GM10266 (cell line): ENCODE measurements around the gene SRPK1.

ENCODE experiments used
- DNase-seq: peaks from one replicate; pipeline ENCODE4 v3.0.0; 2012; ENCODE audit errors: extremely low spot score
- TF ChIP-seq, protein P1 (sequence below): IDR thresholded peaks from 2 replicates; pipeline ENCODE4 v1.5.1; 2012; ENCODE audit warnings: mild to moderate bottlenecking, low read depth; ENCODE audit not compliant: control insufficient read depth, insufficient read depth; ENCODE audit errors: missing control alignments

Gene SRPK1

DNA sequence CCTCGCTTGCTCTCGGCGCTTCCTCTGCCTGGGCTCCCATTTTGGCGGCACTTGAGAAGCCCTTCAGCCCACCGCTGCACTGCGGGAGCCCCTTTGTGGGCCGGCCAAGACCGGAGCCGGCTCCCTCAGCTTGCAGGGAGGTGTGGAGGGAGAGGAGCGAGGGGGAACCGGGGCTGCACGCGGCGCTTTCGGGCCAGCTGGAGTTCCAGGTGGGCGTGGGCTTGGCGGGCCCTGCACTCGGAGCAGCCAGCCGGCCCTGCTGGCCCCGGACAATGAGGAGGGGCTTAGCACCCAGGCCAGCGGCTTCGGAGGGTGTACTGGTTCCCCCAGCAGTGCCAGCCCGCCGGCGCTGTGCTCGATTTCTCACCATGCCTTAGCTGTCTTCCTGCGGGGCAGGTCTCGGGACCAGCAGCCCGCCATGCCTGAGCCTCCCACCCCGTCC is 10.2 kb upstream of the SRPK1 start:
- DNase-seq, result no peak
- TF ChIP-seq, protein P1, sequence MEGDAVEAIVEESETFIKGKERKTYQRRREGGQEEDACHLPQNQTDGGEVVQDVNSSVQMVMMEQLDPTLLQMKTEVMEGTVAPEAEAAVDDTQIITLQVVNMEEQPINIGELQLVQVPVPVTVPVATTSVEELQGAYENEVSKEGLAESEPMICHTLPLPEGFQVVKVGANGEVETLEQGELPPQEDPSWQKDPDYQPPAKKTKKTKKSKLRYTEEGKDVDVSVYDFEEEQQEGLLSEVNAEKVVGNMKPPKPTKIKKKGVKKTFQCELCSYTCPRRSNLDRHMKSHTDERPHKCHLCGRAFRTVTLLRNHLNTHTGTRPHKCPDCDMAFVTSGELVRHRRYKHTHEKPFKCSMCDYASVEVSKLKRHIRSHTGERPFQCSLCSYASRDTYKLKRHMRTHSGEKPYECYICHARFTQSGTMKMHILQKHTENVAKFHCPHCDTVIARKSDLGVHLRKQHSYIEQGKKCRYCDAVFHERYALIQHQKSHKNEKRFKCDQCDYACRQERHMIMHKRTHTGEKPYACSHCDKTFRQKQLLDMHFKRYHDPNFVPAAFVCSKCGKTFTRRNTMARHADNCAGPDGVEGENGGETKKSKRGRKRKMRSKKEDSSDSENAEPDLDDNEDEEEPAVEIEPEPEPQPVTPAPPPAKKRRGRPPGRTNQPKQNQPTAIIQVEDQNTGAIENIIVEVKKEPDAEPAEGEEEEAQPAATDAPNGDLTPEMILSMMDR, result no peak

DNA sequence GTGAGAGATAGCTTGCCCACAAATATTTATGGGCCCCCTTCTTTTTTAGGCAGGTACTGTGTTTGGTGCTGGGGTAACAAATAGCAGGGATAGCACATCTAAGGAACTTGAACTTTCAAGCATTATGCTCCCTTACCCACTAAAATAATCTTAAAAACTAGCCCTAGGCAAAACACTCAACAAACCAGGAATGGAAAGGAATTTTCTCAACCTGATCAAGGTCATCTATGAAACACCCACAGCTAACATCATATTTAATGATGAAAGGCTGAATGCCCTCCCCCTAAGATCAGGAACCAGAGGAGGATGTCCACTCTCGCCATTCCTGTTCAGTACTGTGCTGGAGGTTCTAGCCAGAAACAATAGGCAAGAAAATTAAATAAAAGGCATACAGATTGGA is 8.7 kb upstream of the SRPK1 start:
- TF ChIP-seq, protein P1, result no peak

DNA sequence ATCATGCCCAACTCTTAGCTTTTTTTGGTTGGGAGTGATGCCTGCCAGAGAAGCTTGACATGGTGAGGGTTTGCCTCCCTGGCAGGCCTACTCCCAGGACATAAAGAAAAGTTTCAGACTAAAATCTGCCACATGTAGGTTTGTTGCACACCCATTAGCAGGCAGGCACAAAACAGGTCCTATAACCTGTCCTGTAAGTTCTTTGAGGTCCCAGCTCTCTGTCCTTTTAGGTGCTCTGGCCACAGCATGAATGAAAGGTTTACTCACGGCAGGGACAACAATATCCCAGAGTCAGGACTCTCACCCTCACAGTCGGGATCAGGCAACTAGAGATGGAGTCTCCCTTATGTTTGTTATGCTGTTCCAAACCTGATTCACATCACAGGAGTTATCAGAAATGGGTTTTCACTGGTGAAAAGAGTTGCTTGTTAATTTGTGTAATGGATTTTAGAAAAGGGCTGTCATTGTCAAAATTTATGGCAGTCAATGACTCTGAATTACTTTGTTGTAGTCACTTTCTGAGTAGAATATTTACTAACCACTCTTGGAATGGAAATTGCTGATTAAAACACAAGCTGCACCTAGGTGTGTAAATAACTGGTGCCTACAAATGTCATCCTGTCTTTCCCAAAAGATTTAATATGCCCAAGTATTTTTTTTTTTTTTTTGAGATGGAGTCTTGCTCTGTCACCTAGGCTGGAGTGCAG is 5.8 kb upstream of the SRPK1 start:
- peak; percentile 2 for DNase-seq

More for the DNA sequence above, 8.7 kb upstream of the SRPK1 start:
- no peak for DNase-seq

DNA sequence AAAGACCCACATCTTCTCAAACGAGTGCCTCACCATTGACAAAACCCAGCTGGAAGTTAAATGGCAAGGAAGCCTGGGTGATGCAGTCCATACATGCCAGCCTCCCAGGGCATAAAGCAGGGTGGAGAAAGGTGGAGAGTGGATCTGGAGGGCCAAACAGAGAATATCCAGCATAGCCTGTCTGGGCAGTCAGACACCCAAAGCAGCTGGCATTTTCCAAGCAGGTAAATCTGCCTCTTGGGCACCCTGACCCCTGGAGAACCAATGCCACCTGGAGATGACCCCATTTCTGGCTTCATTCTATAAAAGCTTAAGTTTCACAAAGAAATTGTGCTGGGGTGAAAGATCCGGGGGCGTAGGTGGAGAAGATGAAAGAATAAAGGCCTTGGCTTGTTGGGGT is 5.1 kb upstream of the SRPK1 start:
- DNase-seq, result no peak
- TF ChIP-seq, protein P1, result no peak

More for the DNA sequence above, 5.8 kb upstream of the SRPK1 start:
- TF ChIP-seq, protein P1, result no peak

DNA sequence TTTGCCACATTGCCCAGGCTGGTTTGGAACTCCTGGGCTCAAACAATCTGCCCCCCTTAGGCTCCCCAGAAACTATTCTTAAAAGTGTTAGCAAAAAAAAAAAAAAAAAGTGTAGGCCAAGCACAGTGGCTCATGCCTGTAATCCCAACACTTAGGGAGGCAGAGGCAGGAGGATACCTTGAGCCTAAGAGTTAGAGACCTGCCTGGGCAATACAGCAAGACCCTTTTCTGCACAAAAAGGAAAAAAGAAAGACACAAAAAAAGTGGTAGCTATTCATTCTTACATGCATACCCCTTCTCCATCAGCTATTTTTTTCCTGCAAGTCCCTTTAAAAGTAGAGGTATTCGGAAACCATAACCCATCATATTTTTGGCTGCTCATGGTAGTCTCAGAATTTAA is 3.2 kb upstream of the SRPK1 start:
- TF ChIP-seq, protein P1, result no peak
- no peak for DNase-seq

DNA sequence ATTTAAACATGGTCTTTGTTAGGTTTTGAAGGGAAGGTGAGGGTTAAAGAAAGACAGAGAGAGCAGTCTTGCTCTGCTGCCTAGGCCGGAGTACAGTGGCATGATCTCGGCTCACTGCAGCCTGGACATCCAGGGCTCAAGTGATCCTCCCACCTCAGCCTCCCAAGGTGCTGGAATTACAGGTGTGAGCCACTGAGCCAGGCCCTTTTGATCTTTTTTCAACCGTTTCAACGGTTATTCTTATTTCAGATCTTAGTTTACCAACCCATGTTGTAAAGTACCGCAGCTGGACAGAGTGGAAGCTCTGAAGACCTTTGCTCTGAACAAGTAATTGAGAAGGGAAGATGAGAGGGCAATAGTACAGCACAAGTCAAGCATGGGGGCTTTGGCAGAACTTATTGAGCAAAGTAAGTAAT is 1.2 kb upstream of the SRPK1 start:
- DNase-seq, result no peak
- TF ChIP-seq, protein P1, result no peak
